HG03378 (cell line): ENCODE results near the gene PPM1L.

Experiments used
- ATAC-seq: cut with Tn5 transposase; IDR thresholded peaks from one replicate; pipeline ENCODE4 v1.9.1; 2021; ENCODE audit warnings: mild to moderate bottlenecking, moderate library complexity; ENCODE audit not compliant: unreplicated experiment

The PPM1L gene

GRCh38 chr3:160842021-160843005 lies 86.3 kb downstream of the PPM1L start:
- no peak for ATAC-seq

GRCh38 chr3:160851629-160852210 lies 95.7 kb downstream of the PPM1L start:
- ATAC-seq, result no peak

DNA sequence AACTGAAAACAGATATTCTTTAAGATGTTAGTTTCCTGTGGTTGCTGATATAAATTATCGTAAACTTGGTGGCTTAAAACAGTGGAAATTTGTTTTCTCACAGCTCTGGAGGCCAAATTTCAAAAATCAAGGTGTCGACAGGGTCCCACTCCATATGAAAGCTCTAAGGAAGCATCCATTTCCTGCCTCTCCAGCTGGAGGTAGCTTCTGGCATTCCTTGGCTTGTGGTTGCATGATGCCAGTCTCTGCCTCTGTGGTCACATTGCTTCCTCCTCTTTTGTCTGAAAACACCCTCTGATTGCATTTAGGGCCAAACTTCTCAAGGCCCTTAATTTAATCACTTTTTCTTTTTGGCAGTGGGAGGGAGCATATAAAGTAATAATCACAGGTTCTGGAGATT lies 96.8 kb downstream of the PPM1L start:
- ATAC-seq, result no peak

DNA sequence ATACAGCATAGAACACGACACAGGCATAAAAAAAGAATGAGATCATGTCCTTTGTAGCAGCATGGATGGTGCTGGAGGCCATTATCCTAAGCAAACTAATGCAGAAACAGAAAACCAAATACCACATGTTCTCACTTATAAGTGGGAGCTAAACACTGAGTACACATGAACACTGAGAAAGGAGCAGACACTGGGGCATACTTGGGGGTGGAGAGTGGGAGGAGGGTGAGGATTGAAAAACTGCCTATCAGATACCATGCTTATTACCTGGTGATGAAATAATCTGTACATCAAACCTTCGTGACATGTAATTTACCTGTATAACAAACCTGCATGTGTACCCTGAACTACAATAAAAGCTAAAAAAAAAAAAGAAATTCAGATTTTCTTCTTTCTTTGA lies 100.4 kb downstream of the PPM1L start:
- ATAC-seq, result no peak

GRCh38 chr3:160857476-160858119 lies 101.6 kb downstream of the PPM1L start:
- ATAC-seq, result no peak

GRCh38 chr3:160860346-160860745 lies 104.3 kb downstream of the PPM1L start:
- ATAC-seq, result no peak

- no peak for ATAC-seq
Observed at GRCh38 chr3:160869825-160870224, 113.8 kb downstream of the PPM1L start.

- no peak for ATAC-seq
Observed at GRCh38 chr3:160870327-160870726, 114.3 kb downstream of the PPM1L start.

- ATAC-seq, result no peak
Observed at GRCh38 chr3:160874736-160875135, 118.7 kb downstream of the PPM1L start.

DNA sequence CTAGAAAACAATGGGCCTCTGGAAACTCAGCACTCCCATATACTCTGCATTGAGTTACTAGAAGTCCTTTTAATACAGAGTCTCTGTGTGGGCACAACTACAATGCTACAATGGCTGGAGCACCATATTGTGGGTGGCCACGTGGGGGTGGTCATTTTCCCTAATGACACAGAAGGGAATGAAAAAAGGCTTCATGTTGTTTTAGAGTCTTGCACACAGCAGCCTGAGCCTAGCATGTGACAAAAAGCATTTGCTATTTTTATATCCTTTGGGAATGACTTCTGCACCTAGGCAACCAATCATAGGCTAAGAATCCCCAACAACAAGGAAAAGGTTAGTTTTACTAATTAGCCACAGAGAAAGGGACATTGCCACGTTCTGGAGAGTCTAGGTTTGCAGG lies 120.6 kb downstream of the PPM1L start:
- ATAC-seq, result no peak

DNA sequence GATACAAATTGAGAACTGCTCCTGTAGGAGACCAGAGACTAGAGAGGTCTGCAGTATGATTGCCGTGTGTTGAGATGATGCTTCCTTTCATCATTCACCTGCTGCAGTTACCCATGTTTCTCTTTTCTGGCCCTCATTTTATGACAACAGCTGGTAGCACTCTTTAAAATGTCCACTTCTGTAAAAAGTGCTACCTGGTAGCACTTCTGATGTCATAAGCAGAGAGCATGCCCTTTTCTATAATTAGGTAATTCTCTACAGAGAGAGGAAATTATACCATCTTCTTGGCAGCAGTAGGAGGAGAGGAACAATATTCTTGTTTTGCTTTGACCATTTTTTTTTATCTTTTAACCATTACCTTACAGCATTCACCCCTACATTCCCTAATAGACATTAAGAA lies 123.8 kb downstream of the PPM1L start:
- ATAC-seq, result no peak

DNA sequence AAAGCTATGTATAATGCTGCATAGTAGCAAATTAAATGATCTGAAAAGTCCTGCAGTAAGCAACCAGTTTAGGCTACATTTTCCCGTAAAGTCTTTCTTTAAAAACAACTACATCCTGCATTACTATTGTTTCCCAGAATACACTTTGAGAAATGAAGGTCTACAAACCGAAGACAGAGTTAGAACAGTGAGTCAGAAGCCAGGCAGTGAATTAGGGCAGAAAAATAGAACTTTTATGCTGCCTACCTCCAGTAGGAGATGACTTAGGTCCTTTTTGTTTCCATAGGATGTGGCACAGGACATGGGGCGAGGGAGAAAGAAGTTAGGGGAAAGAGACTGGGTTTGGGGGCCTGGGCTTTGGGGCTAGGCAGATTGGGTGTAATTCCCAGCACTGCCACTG lies 127.3 kb downstream of the PPM1L start:
- no peak for ATAC-seq

- ATAC-seq, result peak; percentile 35
Observed at GRCh38 chr3:160885791-160886286, 129.8 kb downstream of the PPM1L start.

DNA sequence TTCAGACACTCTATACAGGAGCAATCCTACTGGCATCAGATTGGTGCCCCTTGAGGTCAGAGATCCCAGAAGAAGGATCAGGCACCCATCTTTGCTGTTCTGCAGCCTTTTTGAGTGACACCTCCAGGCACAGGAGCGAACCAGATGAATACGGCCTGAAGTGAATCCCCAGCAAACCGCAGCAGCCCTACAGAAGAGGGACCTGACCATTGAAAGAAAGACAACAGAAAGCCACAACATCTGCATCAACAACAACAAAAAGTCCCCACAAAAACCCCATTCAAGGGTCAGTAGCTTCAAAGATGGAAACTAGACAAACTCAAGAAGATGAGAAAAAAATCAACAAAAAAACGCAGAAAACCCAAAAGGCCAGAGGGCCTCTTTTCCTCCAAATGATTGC lies 130.4 kb downstream of the PPM1L start:
- ATAC-seq, result peak; percentile 84

GRCh38 chr3:160893207-160893606 lies 137.2 kb downstream of the PPM1L start:
- no peak for ATAC-seq

- no peak for ATAC-seq
Observed at GRCh38 chr3:160904691-160905090, 148.7 kb downstream of the PPM1L start.

GRCh38 chr3:160906646-160907045 lies 150.6 kb downstream of the PPM1L start:
- ATAC-seq, result no peak

GRCh38 chr3:160909917-160910316 lies 153.9 kb downstream of the PPM1L start:
- no peak for ATAC-seq

GRCh38 chr3:160911411-160911810 lies 155.4 kb downstream of the PPM1L start:
- ATAC-seq, result no peak

GRCh38 chr3:160916472-160916871 lies 160.4 kb downstream of the PPM1L start:
- ATAC-seq, result no peak

GRCh38 chr3:160919942-160920341 lies 163.9 kb downstream of the PPM1L start:
- no peak for ATAC-seq
